Measurements from ENCODE around the gene FAM222A. TPM values are rescaled to one million over a fixed set of nuclear protein-coding genes. Genes with fewer than 3 reads are reported as not detected.
A peak's percentile ranks its signal among the peaks of the same experiment; 100 is the strongest.

Gene FAM222A
- total and polyA plus RNA-seq, 2 of the 4 experiments (the other 2 are of a cell fraction) = under 0.01 to 0.32 TPM

- POLR2A ChIA-PET (ENCODE audit: unreplicated experiment) = no interaction called here
- in situ Hi-C loops (cut with MboI; ENCODE audit: low sequenced_read_pairs) = no loop called here
Observed at GRCh38 chr12:109734219-109735000, 20.8 kb downstream of the FAM222A start.

More at GRCh38 chr12:109734219-109735000, 20.8 kb downstream of the FAM222A start:
- Histone ChIP-seq H2AK9ac (replicated peaks; ENCODE audit: low read depth, low read length, poor library complexity) (no peak overlapping the region), H2BK20ac (ENCODE audit: low read depth, low read length) (no peak overlapping the region), H2BK5ac (ENCODE audit: low read depth, low read length, poor library complexity, severe bottlenecking) (no peak overlapping the region), H2BK120ac (ENCODE audit: low read depth, low read length) (no peak overlapping the region), H4K5ac (ENCODE audit: low read depth, low read length) (no peak overlapping the region), H2AK5ac (ENCODE audit: low read depth, low read length) (no peak overlapping the region), H4K8ac (ENCODE audit: low read depth in 2 of 2, low read length in 2 of 2) (no peak overlapping the region), H3K4ac (ENCODE audit: low read depth, low read length) (no peak overlapping the region), H3K9me3 (ENCODE audit: control insufficient read depth, insufficient read depth, low read length) (no peaks in the 10 kb centered on the region), H3K18ac (ENCODE audit: low read depth, low read length) (no peak overlapping the region), H3K23ac (ENCODE audit: low read depth, low read length) (no peak overlapping the region), H3K4me3 (ENCODE audit: insufficient read depth, low read depth, low read length) (no peak overlapping the region), H3K27me3 (ENCODE audit: control insufficient read depth, insufficient read depth, low read length) (peaks cover 45% of the 10 kb centered on the region), H4K91ac (ENCODE audit: insufficient read depth, low read depth, low read length) (no peak overlapping the region), H3K9ac (ENCODE audit: low read depth, low read length) (no peak overlapping the region), H2AFZ (replicated peaks; ENCODE audit: low read length, poor library complexity) (peak overlapping the region; percentile 70), H3K27ac (ENCODE audit: insufficient read depth, low read length) (no peak overlapping the region), H3K9me1 (ENCODE audit: insufficient read depth, low read length) (peaks cover 4% of the 10 kb centered on the region; the same call in 1 of the 2 replicates), H3K79me1 (ENCODE audit: low read depth in 1 of 2, low read length in 2 of 2) (no peaks in the 10 kb centered on the region), H3K14ac (replicated peaks; ENCODE audit: low read depth, low read length) (no peak overlapping the region), H2BK15ac (ENCODE audit: low read depth, low read length) (no peak overlapping the region), H3K36me3 (ENCODE audit: control insufficient read depth, insufficient read depth, low read length) (no peaks in the 10 kb centered on the region), H3K56ac (ENCODE audit: extremely low read depth, insufficient read depth, low read length) (no peak overlapping the region), H3K4me2 (ENCODE audit: low read depth, low read length) (no peak overlapping the region), H3K4me1 (ENCODE audit: control insufficient read depth, insufficient read depth, low read length) (no peaks in the 10 kb centered on the region), H4K20me1 (ENCODE audit: insufficient read depth, low read length) (no peaks in the 10 kb centered on the region)
- BruUV-seq (replicated peaks) = no TSS peak
- DNase-seq = peak; percentile 1
- CTCF ChIA-PET = no interaction called here
- ATAC-seq (ENCODE audit: low read depth) = no peak
- dilution Hi-C loops (cut with HindIII; ENCODE audit: low sequenced_read_pairs, unreplicated experiment) (no loop called here), intact Hi-C loops (cut with micrococcal nuclease) (no loop called here)
- TF ChIP-seq MXI1 (IDR thresholded peaks at IDR 0.05; ENCODE audit: borderline replicate concordance, low read depth, low read length) (no peak), MAFK (IDR thresholded peaks at IDR 0.05; ENCODE audit: low read depth, low read length) (no peak), BHLHE40 (IDR thresholded peaks at IDR 0.05; ENCODE audit: low read depth, low read length) (no peak), MAZ (IDR thresholded peaks at IDR 0.05; ENCODE audit: borderline replicate concordance, low read depth, low read length) (no peak), POLR2A (IDR thresholded peaks at IDR 0.05; ENCODE audit: low read depth, low read length) (no peak), RFX5 (IDR thresholded peaks at IDR 0.05; ENCODE audit: low read depth, low read length) (no peak), NFE2L2 (IDR thresholded peaks at IDR 0.05; ENCODE audit: low read depth, low read length) (no peak), FOS (IDR thresholded peaks at IDR 0.05; ENCODE audit: low read depth, low read length) (no peak), CEBPB (IDR thresholded peaks at IDR 0.05; ENCODE audit: low read depth, low read length) (no peak), CHD1 (IDR thresholded peaks at IDR 0.05; ENCODE audit: low read depth, low read length) (no peak)
- TF ChIP-seq, protein P1, sequence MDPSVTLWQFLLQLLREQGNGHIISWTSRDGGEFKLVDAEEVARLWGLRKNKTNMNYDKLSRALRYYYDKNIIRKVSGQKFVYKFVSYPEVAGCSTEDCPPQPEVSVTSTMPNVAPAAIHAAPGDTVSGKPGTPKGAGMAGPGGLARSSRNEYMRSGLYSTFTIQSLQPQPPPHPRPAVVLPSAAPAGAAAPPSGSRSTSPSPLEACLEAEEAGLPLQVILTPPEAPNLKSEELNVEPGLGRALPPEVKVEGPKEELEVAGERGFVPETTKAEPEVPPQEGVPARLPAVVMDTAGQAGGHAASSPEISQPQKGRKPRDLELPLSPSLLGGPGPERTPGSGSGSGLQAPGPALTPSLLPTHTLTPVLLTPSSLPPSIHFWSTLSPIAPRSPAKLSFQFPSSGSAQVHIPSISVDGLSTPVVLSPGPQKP (IDR thresholded peaks at IDR 0.05; ENCODE audit: borderline replicate concordance, low read depth, low read length) = no peak
- 0% methylated on average over 1 of the region's 22 CpGs; no CpG with 5 or more reads in 1 of the 2 experiments for WGBS, 2 experiments (ENCODE audit: extremely low coverage in 2 of 2, insufficient read length in 1 of 2)
